ENCODE measurements around the gene ARHGAP30.
A peak's percentile ranks its signal among the peaks of the same experiment; 100 is the strongest.

The ARHGAP30 gene

GRCh38 chr1:161083748-161084596, 14.3 kb upstream of the ARHGAP30 start:
- no peak for DNase-seq
- H3K27me3 Mint-ChIP-seq = no peaks in the 10 kb centered on the region
- peak overlapping the region; percentile 11 for H3K27ac Mint-ChIP-seq

GRCh38 chr1:161082996-161083747, 13.5 kb upstream of the ARHGAP30 start:
- Mint-ChIP-seq H3K4me1 (ENCODE audit: low read depth) (peaks cover 4% of the 10 kb centered on the region), H3K9me3 (no peaks in the 10 kb centered on the region), H3K27ac (no peak overlapping the region), H3K27me3 (no peaks in the 10 kb centered on the region), H3K4me3 (no peak overlapping the region), H3K36me3 (ENCODE audit: low read depth) (no peaks in the 10 kb centered on the region)
- DNase-seq = no peak

More at GRCh38 chr1:161083748-161084596, 14.3 kb upstream of the ARHGAP30 start:
- Mint-ChIP-seq H3K36me3 (ENCODE audit: low read depth) (no peaks in the 10 kb centered on the region), H3K4me3 (no peak overlapping the region), H3K4me1 (ENCODE audit: low read depth) (peaks cover 4% of the 10 kb centered on the region), H3K9me3 (no peaks in the 10 kb centered on the region)

GRCh38 chr1:161082483-161082882, 12.8 kb upstream of the ARHGAP30 start:
- H3K4me3 Mint-ChIP-seq = no peak overlapping the region
- no peaks in the 10 kb centered on the region for H3K27me3 Mint-ChIP-seq
- DNase-seq = no peak
- no peak overlapping the region for H3K27ac Mint-ChIP-seq
- no peaks in the 10 kb centered on the region for H3K9me3 Mint-ChIP-seq
- H3K36me3 Mint-ChIP-seq (ENCODE audit: low read depth) = no peaks in the 10 kb centered on the region
- H3K4me1 Mint-ChIP-seq (ENCODE audit: low read depth) = peaks cover 4% of the 10 kb centered on the region

GRCh38 chr1:161081519-161081918, 11.8 kb upstream of the ARHGAP30 start:
- no peaks in the 10 kb centered on the region for H3K27me3 Mint-ChIP-seq
- no peak overlapping the region for H3K27ac Mint-ChIP-seq
- peaks cover 4% of the 10 kb centered on the region for H3K4me1 Mint-ChIP-seq (ENCODE audit: low read depth)
- H3K9me3 Mint-ChIP-seq = no peaks in the 10 kb centered on the region
- no peak overlapping the region for H3K4me3 Mint-ChIP-seq
- DNase-seq = no peak
- H3K36me3 Mint-ChIP-seq (ENCODE audit: low read depth) = no peaks in the 10 kb centered on the region

GRCh38 chr1:161080441-161081405, 11.0 kb upstream of the ARHGAP30 start:
- no peak overlapping the region for H3K27ac Mint-ChIP-seq
- H3K27me3 Mint-ChIP-seq = no peaks in the 10 kb centered on the region
- no peak for DNase-seq

GRCh38 chr1:161079436-161080110, 9.9 kb upstream of the ARHGAP30 start:
- no peaks in the 10 kb centered on the region for H3K27me3 Mint-ChIP-seq

More at GRCh38 chr1:161080441-161081405, 11.0 kb upstream of the ARHGAP30 start:
- H3K4me1 Mint-ChIP-seq (ENCODE audit: low read depth) = peaks cover 4% of the 10 kb centered on the region
- no peaks in the 10 kb centered on the region for H3K36me3 Mint-ChIP-seq (ENCODE audit: low read depth)
- H3K9me3 Mint-ChIP-seq = no peaks in the 10 kb centered on the region
- no peak overlapping the region for H3K4me3 Mint-ChIP-seq

GRCh38 chr1:161077426-161077825, 7.7 kb upstream of the ARHGAP30 start:
- no peak for DNase-seq
- Mint-ChIP-seq H3K36me3 (ENCODE audit: low read depth) (no peaks in the 10 kb centered on the region), H3K27ac (no peak overlapping the region), H3K4me3 (no peak overlapping the region), H3K27me3 (no peaks in the 10 kb centered on the region), H3K9me3 (no peaks in the 10 kb centered on the region), H3K4me1 (ENCODE audit: low read depth) (peaks cover 5% of the 10 kb centered on the region)

More at GRCh38 chr1:161079436-161080110, 9.9 kb upstream of the ARHGAP30 start:
- no peak overlapping the region for H3K27ac Mint-ChIP-seq
- no peak for DNase-seq
- peaks cover 4% of the 10 kb centered on the region for H3K4me1 Mint-ChIP-seq (ENCODE audit: low read depth)
- no peaks in the 10 kb centered on the region for H3K36me3 Mint-ChIP-seq (ENCODE audit: low read depth)
- H3K4me3 Mint-ChIP-seq = no peak overlapping the region
- no peaks in the 10 kb centered on the region for H3K9me3 Mint-ChIP-seq

GRCh38 chr1:161076410-161076809, 6.7 kb upstream of the ARHGAP30 start:
- no peaks in the 10 kb centered on the region for H3K9me3 Mint-ChIP-seq
- H3K27me3 Mint-ChIP-seq = no peaks in the 10 kb centered on the region
- DNase-seq = no peak
- H3K36me3 Mint-ChIP-seq (ENCODE audit: low read depth) = no peaks in the 10 kb centered on the region
- H3K27ac Mint-ChIP-seq = no peak overlapping the region
- H3K4me3 Mint-ChIP-seq = no peak overlapping the region
- H3K4me1 Mint-ChIP-seq (ENCODE audit: low read depth) = peaks cover 14% of the 10 kb centered on the region

- no peak overlapping the region for H3K27ac Mint-ChIP-seq
Measured at GRCh38 chr1:161074676-161075368, 5.1 kb upstream of the ARHGAP30 start.

GRCh38 chr1:161073474-161074121, 3.9 kb upstream of the ARHGAP30 start:
- Mint-ChIP-seq H3K4me3 (no peak overlapping the region), H3K27ac (no peak overlapping the region), H3K36me3 (ENCODE audit: low read depth) (peaks cover 9% of the 10 kb centered on the region), H3K4me1 (ENCODE audit: low read depth) (peaks cover 29% of the 10 kb centered on the region), H3K9me3 (peaks cover 2% of the 10 kb centered on the region), H3K27me3 (no peaks in the 10 kb centered on the region)
- DNase-seq = no peak

More at GRCh38 chr1:161074676-161075368, 5.1 kb upstream of the ARHGAP30 start:
- Mint-ChIP-seq H3K27me3 (no peaks in the 10 kb centered on the region), H3K4me1 (ENCODE audit: low read depth) (peaks cover 26% of the 10 kb centered on the region), H3K4me3 (no peak overlapping the region), H3K36me3 (ENCODE audit: low read depth) (no peaks in the 10 kb centered on the region), H3K9me3 (peaks cover 2% of the 10 kb centered on the region)
- no peak for DNase-seq

- peaks cover 2% of the 10 kb centered on the region for H3K9me3 Mint-ChIP-seq
- no peaks in the 10 kb centered on the region for H3K27me3 Mint-ChIP-seq
- peaks cover 16% of the 10 kb centered on the region for H3K36me3 Mint-ChIP-seq (ENCODE audit: low read depth)
- H3K27ac Mint-ChIP-seq = no peak overlapping the region
- DNase-seq = no peak
- H3K4me3 Mint-ChIP-seq = no peak overlapping the region
- peaks cover 34% of the 10 kb centered on the region for H3K4me1 Mint-ChIP-seq (ENCODE audit: low read depth)
Measured at GRCh38 chr1:161072751-161073449, 3.2 kb upstream of the ARHGAP30 start.

- Mint-ChIP-seq H3K4me3 (no peak overlapping the region), H3K4me1 (ENCODE audit: low read depth) (peaks cover 42% of the 10 kb centered on the region), H3K36me3 (ENCODE audit: low read depth) (peaks cover 23% of the 10 kb centered on the region), H3K9me3 (peaks cover 2% of the 10 kb centered on the region), H3K27me3 (no peaks in the 10 kb centered on the region), H3K27ac (peak overlapping the region; percentile 17)
- DNase-seq = peak; percentile 62
Measured at GRCh38 chr1:161071886-161072371, 2.2 kb upstream of the ARHGAP30 start.
